HG02571 (cell line): ENCODE results near the gene MIER2.
A peak's percentile ranks its signal among the peaks of the same experiment; 100 is the strongest.
"Not testable (repeated sequence)": the region's sequence is repeated elsewhere in the genome, so short reads cannot be mapped to it uniquely, and the experiment has no call there.

Experiments used
- ATAC-seq: cut with Tn5 transposase; IDR thresholded peaks from one replicate; pipeline ENCODE4 v1.9.1; 2021; ENCODE audit warnings: mild to moderate bottlenecking, moderate library complexity; ENCODE audit not compliant: unreplicated experiment

MIER2 gene

GRCh38 chr19:362683-363082, 18.1 kb upstream of the MIER2 start:
- no peak for ATAC-seq

- no peak for ATAC-seq
These were observed 17.6 kb upstream of the MIER2 start for GRCh38 chr19:362154-362553.

GRCh38 chr19:359653-359925, 15.0 kb upstream of the MIER2 start:
- ATAC-seq, result no peak

- not testable (repeated sequence) for ATAC-seq
These were observed 10.9 kb upstream of the MIER2 start for GRCh38 chr19:355536-355935.

- no peak for ATAC-seq
These were observed 10.5 kb upstream of the MIER2 start for GRCh38 chr19:355134-355533.

- no peak for ATAC-seq
These were observed 7.5 kb upstream of the MIER2 start for GRCh38 chr19:351976-352625.

- no peak for ATAC-seq
These were observed 3.6 kb upstream of the MIER2 start for GRCh38 chr19:347946-348861.

- ATAC-seq, result no peak
These were observed 804 bp upstream of the MIER2 start for GRCh38 chr19:345320-345879.

- ATAC-seq, result peak; percentile 40
These were observed 513 bp downstream of the MIER2 start for GRCh38 chr19:343941-344624.

- ATAC-seq, result no peak
These were observed 1.1 kb downstream of the MIER2 start for GRCh38 chr19:343451-343931.

- no peak for ATAC-seq
These were observed 1.7 kb downstream of the MIER2 start for GRCh38 chr19:342801-343421.

- no peak for ATAC-seq
These were observed 2.5 kb downstream of the MIER2 start for GRCh38 chr19:342128-342455.

GRCh38 chr19:341386-342127, 3.0 kb downstream of the MIER2 start:
- no peak for ATAC-seq

- no peak for ATAC-seq
These were observed 3.8 kb downstream of the MIER2 start for GRCh38 chr19:340620-341385.

GRCh38 chr19:339262-339887, 5.2 kb downstream of the MIER2 start:
- no peak for ATAC-seq

- ATAC-seq, result no peak
These were observed 6.2 kb downstream of the MIER2 start for GRCh38 chr19:338421-338820.

GRCh38 chr19:336067-336614, 8.5 kb downstream of the MIER2 start:
- ATAC-seq, result no peak

- no peak for ATAC-seq
These were observed 9.0 kb downstream of the MIER2 start for GRCh38 chr19:335486-336066.

GRCh38 chr19:335072-335471, 9.5 kb downstream of the MIER2 start:
- no peak for ATAC-seq
